HEK293 (cell line): ENCODE measurements around the gene TRAP1.

ENCODE experiments used
- CTCF ChIA-PET: fragments of 350-600 bp; formaldehyde crosslinking; extraction: SDS; loops from one replicate; lab custom pipeline; 2021; ENCODE audit warnings: antibody characterized with exemption; lab: Yijun Ruan, JAX
- POLR2A ChIA-PET: fragments of 300-600 bp; formaldehyde crosslinking; extraction: SDS; loops from one replicate; lab custom pipeline; 2020; ENCODE audit warnings: antibody characterized with exemption, inconsistent platforms; lab: Yijun Ruan, JAX
- H3K27ac ChIP-seq: fragments of 200-500 bp; sonication (Bioruptor generic); 2 replicates; pipeline ENCODE4 v1.5.1; 2014; ENCODE audit warnings: low read depth, low read length, control low read depth, inconsistent platforms; ENCODE audit errors: extremely low read depth
- H3K36me3 ChIP-seq, 2 experiments: fragments of 200-500 bp in 1 of 2; sonication (Bioruptor generic) in 1 of 2; 1 replicate in 1 of 2; 2 replicates in 1 of 2; pipeline ENCODE4 v1.5.1; 2014 to 2017; ENCODE audit warnings: inconsistent platforms in 2 of 2, low read length in 2 of 2; ENCODE audit not compliant: control insufficient read depth in 2 of 2, insufficient read depth in 1 of 2
- H3K4me1 ChIP-seq: fragments of 200-500 bp; sonication (Bioruptor generic); 2 replicates; pipeline ENCODE4 v1.5.1; 2014; ENCODE audit warnings: mild to moderate bottlenecking, low read length, inconsistent platforms; ENCODE audit not compliant: control insufficient read depth, insufficient read depth
- H3K4me3 ChIP-seq: 2 replicates; pipeline ENCODE4 v1.5.1; 2011; ENCODE audit warnings: low read depth, mild to moderate bottlenecking, control low read depth, low read length, moderate library complexity
- H3K9me3 ChIP-seq: fragments of 200-500 bp; sonication (Bioruptor generic); 2 replicates; pipeline ENCODE4 v1.5.1; 2014; ENCODE audit warnings: low read depth, low read length, inconsistent platforms; ENCODE audit not compliant: control insufficient read depth, insufficient read depth
- ELK4 ChIP-seq: IDR thresholded peaks from 2 replicates; pipeline ENCODE4 v1.6.1; 2011; ENCODE audit warnings: mild to moderate bottlenecking, low read depth, low read length, borderline replicate concordance
- GLIS1 ChIP-seq: fragments of 450-650 bp; formaldehyde crosslinking; IDR thresholded peaks from 2 replicates; pipeline ENCODE4 v1.5.1; 2016; ENCODE audit warnings: missing biosample characterization, missing genetic modification characterization
- GLIS2 ChIP-seq: fragments of 450-650 bp; formaldehyde crosslinking; IDR thresholded peaks from 2 replicates; pipeline ENCODE4 v1.5.1; 2016; ENCODE audit warnings: missing biosample characterization, missing genetic modification characterization
- KLF1 ChIP-seq: fragments of 450-650 bp; formaldehyde crosslinking; IDR thresholded peaks from 2 replicates; pipeline ENCODE4 v1.5.1; 2016; ENCODE audit warnings: missing biosample characterization, missing genetic modification characterization
- KLF10 ChIP-seq: fragments of 450-650 bp; IDR thresholded peaks from 2 replicates; pipeline ENCODE4 v1.5.1; 2018; ENCODE audit warnings: missing biosample characterization, mild to moderate bottlenecking, missing genetic modification characterization
- KLF8 ChIP-seq: fragments of 450-650 bp; formaldehyde crosslinking; IDR thresholded peaks from 2 replicates; pipeline ENCODE4 v1.5.1; 2016; ENCODE audit warnings: missing biosample characterization, missing genetic modification characterization
- MZF1 ChIP-seq: fragments of 450-650 bp; formaldehyde crosslinking; IDR thresholded peaks from 2 replicates; pipeline ENCODE4 v1.5.1; 2017; ENCODE audit warnings: missing biosample characterization, missing genetic modification characterization, borderline replicate concordance
- PRDM1 ChIP-seq: fragments of 450-650 bp; formaldehyde crosslinking; IDR thresholded peaks from 2 replicates; pipeline ENCODE4; 2016; ENCODE audit warnings: missing biosample characterization, missing genetic modification characterization
- SP3 ChIP-seq: fragments of 450-650 bp; formaldehyde crosslinking; IDR thresholded peaks from 2 replicates; pipeline ENCODE4 v1.5.1; 2016; ENCODE audit warnings: missing biosample characterization, missing genetic modification characterization
- TCF7L2 ChIP-seq: IDR thresholded peaks from 2 replicates; pipeline ENCODE4 v1.6.1; 2011; ENCODE audit warnings: low read depth, mild to moderate bottlenecking, inconsistent platforms, low read length, moderate library complexity, borderline replicate concordance
- ZBTB44 ChIP-seq: fragments of 450-650 bp; IDR thresholded peaks from 2 replicates; pipeline ENCODE4 v1.5.1; 2018; ENCODE audit warnings: missing biosample characterization, mild to moderate bottlenecking, missing genetic modification characterization
- ZFP3 ChIP-seq: fragments of 450-650 bp; formaldehyde crosslinking; IDR thresholded peaks from 2 replicates; pipeline ENCODE4 v1.5.1; 2016; ENCODE audit warnings: low read depth, missing biosample characterization, missing genetic modification characterization
- ZIC2 ChIP-seq: fragments of 450-650 bp; formaldehyde crosslinking; IDR thresholded peaks from 2 replicates; pipeline ENCODE4 v1.5.1; 2016; ENCODE audit warnings: missing biosample characterization, missing genetic modification characterization
- ZNF10 ChIP-seq: fragments of 450-650 bp; formaldehyde crosslinking; IDR thresholded peaks from 2 replicates; pipeline ENCODE4 v1.5.1; 2017; ENCODE audit warnings: missing biosample characterization, missing genetic modification characterization
- ZNF112 ChIP-seq: fragments of 450-650 bp; formaldehyde crosslinking; IDR thresholded peaks from 2 replicates; pipeline ENCODE4 v1.5.0; 2017; ENCODE audit warnings: missing biosample characterization, missing genetic modification characterization
- ZNF121 ChIP-seq: fragments of 450-650 bp; formaldehyde crosslinking; IDR thresholded peaks from 2 replicates; pipeline ENCODE4 v1.5.1; 2016; ENCODE audit warnings: missing biosample characterization, missing genetic modification characterization
- ZNF174 ChIP-seq: fragments of 450-650 bp; formaldehyde crosslinking; IDR thresholded peaks from 2 replicates; pipeline ENCODE4 v1.5.0; 2017; ENCODE audit warnings: missing biosample characterization, mild to moderate bottlenecking, missing genetic modification characterization
- ZNF175 ChIP-seq: fragments of 450-650 bp; formaldehyde crosslinking; IDR thresholded peaks from 2 replicates; pipeline ENCODE4 v1.5.1; 2016; ENCODE audit warnings: missing biosample characterization, missing genetic modification characterization
- ZNF18 ChIP-seq: fragments of 450-650 bp; formaldehyde crosslinking; IDR thresholded peaks from 2 replicates; pipeline ENCODE4 v1.5.1; 2016; ENCODE audit warnings: missing biosample characterization, missing genetic modification characterization
- ZNF184 ChIP-seq: fragments of 450-650 bp; IDR thresholded peaks from 2 replicates; pipeline ENCODE4 v1.5.1; 2018; ENCODE audit warnings: missing biosample characterization, mild to moderate bottlenecking, missing genetic modification characterization
- ZNF311 ChIP-seq: fragments of 450-650 bp; formaldehyde crosslinking; IDR thresholded peaks from 2 replicates; pipeline ENCODE4 v1.5.1; 2017; ENCODE audit warnings: missing biosample characterization, missing genetic modification characterization, borderline replicate concordance
- ZNF354C ChIP-seq: fragments of 450-650 bp; formaldehyde crosslinking; IDR thresholded peaks from 2 replicates; pipeline ENCODE4 v1.5.1; 2016; ENCODE audit warnings: missing biosample characterization, missing genetic modification characterization, low read depth, borderline replicate concordance
- ZNF362 ChIP-seq: fragments of 450-650 bp; formaldehyde crosslinking; IDR thresholded peaks from 2 replicates; pipeline ENCODE4 v1.5.1; 2016; ENCODE audit warnings: missing biosample characterization, missing genetic modification characterization
- ZNF398 ChIP-seq: fragments of 450-650 bp; formaldehyde crosslinking; IDR thresholded peaks from 2 replicates; pipeline ENCODE4 v1.5.1; 2017; ENCODE audit warnings: missing biosample characterization, missing genetic modification characterization
- ZNF555 ChIP-seq: fragments of 450-650 bp; formaldehyde crosslinking; conservative IDR thresholded peaks from 2 replicates; pipeline ENCODE4 v1.5.1; 2017; ENCODE audit warnings: missing biosample characterization, mild to moderate bottlenecking, missing genetic modification characterization, inconsistent platforms
- ZNF558 ChIP-seq: fragments of 450-650 bp; formaldehyde crosslinking; IDR thresholded peaks from 2 replicates; pipeline ENCODE4 v1.5.1; 2016; ENCODE audit warnings: missing biosample characterization, missing genetic modification characterization
- ZNF580 ChIP-seq: fragments of 450-650 bp; formaldehyde crosslinking; IDR thresholded peaks from 2 replicates; pipeline ENCODE4 v1.5.1; 2016; ENCODE audit warnings: missing biosample characterization, missing genetic modification characterization
- ZNF707 ChIP-seq: fragments of 450-650 bp; formaldehyde crosslinking; IDR thresholded peaks from 2 replicates; pipeline ENCODE4 v1.5.1; 2016; ENCODE audit warnings: missing biosample characterization, missing genetic modification characterization
- ZNF76 ChIP-seq: fragments of 450-650 bp; formaldehyde crosslinking; IDR thresholded peaks from 2 replicates; pipeline ENCODE4; 2016; ENCODE audit warnings: low read depth, missing biosample characterization, missing genetic modification characterization, borderline replicate concordance
- ZNF791 ChIP-seq: fragments of 450-650 bp; formaldehyde crosslinking; IDR thresholded peaks from 2 replicates; pipeline ENCODE4 v1.5.1; 2016; ENCODE audit warnings: missing biosample characterization, missing genetic modification characterization
- ZXDB ChIP-seq: fragments of 450-650 bp; formaldehyde crosslinking; IDR thresholded peaks from 2 replicates; pipeline ENCODE4 v1.5.1; 2016; ENCODE audit warnings: missing biosample characterization, missing genetic modification characterization

Gene TRAP1

GRCh38 chr16:3696425-3697218 lies 20.7 kb downstream of the TRAP1 start:
- H3K27ac ChIP-seq = no peak overlapping the region
- ChIA-PET POLR2A (no interaction called here), CTCF (interaction anchor here (0.6 to 1.3 kb wide), 4 partner anchors 22 to 557 kb away, joined by 3 to 8 read pairs (median 4); no protein-coding TSS in a partner anchor)
- H3K4me1 ChIP-seq = no peaks in the 10 kb centered on the region
- no peaks in the 10 kb centered on the region for H3K9me3 ChIP-seq
- H3K4me3 ChIP-seq = no peak overlapping the region
- no peak for TF ChIP-seq KLF10 (tag by site-specific recombination)
- no peak for TF ChIP-seq ZBTB44 (tag by site-specific recombination)
- no peak for TF ChIP-seq ZNF791 (tag by site-specific recombination)
- TF ChIP-seq MZF1 = no peak
- no peak for TF ChIP-seq ZNF555 (tag by site-specific recombination)
- no peak for TF ChIP-seq TCF7L2
- peak; percentile 35; the same call in 1 of the 2 replicates for TF ChIP-seq KLF1 (tag by site-specific recombination)
- TF ChIP-seq ZNF10 = no peak
- TF ChIP-seq ZXDB (tag by site-specific recombination) = no peak
- TF ChIP-seq KLF8 (tag by site-specific recombination) = no peak
- no peak for TF ChIP-seq ZNF311 (tag by site-specific recombination)
- TF ChIP-seq GLIS2 (tag by site-specific recombination) = no peak
- TF ChIP-seq ZNF354C (tag by site-specific recombination) = no peak
- no peak for TF ChIP-seq ZNF707 (tag by site-specific recombination)
- TF ChIP-seq ZNF398 = no peak
- TF ChIP-seq GLIS1 (tag by site-specific recombination) = no peak
- TF ChIP-seq ZNF580 (tag by site-specific recombination) = no peak
- no peak for TF ChIP-seq ZNF558 (tag by site-specific recombination)
- no peak for TF ChIP-seq ZNF112
- TF ChIP-seq ZIC2 (tag by site-specific recombination) = no peak
- TF ChIP-seq ZFP3 (tag by site-specific recombination) = no peak
- no peak for TF ChIP-seq SP3 (tag by site-specific recombination)
- no peak for TF ChIP-seq ZNF175 (tag by site-specific recombination)
- no peak for TF ChIP-seq ZNF18 (tag by site-specific recombination)
- TF ChIP-seq ZNF362 (tag by site-specific recombination) = peak; percentile 63; the same call in 1 of the 2 replicates
- 0 out of 2 replicates have a peak, but pooled peaks have one; percentile 25 for TF ChIP-seq PRDM1 (tag by site-specific recombination)
- peak; percentile 94 for TF ChIP-seq ZNF121 (tag by site-specific recombination)
- no peak for TF ChIP-seq ZNF76 (tag by site-specific recombination)
- TF ChIP-seq ZNF174 (tag by site-specific recombination) = no peak
- TF ChIP-seq ZNF184 (tag by site-specific recombination) = no peak
- no peak for TF ChIP-seq ELK4
- peaks cover 0 to 8% of the 10 kb centered on the region in 2 experiments; a peak in 2 of 3 replicates for H3K36me3 ChIP-seq
